ENCODE measurements around the gene TSPAN13.
"Not testable (repeated sequence)": the region's sequence is repeated elsewhere in the genome, so short reads cannot be mapped to it uniquely, and the experiment has no call there.

TSPAN13 gene

GRCh38 chr7:16764942-16765341 is 11.4 kb downstream of the TSPAN13 start:
- DNase-seq (ENCODE audit: insufficient read length, low spot score) (no peak), FAIRE-seq (no peak)
- TF ChIP-seq PAX5 (IDR thresholded peaks at IDR 0.05; ENCODE audit: insufficient read depth, low read length, severe bottlenecking) (no peak), POLR2A (IDR thresholded peaks at IDR 0.05; ENCODE audit: low read depth, low read length) (no peak), SPI1 (IDR thresholded peaks at IDR 0.05; ENCODE audit: low read depth, low read length) (no peak), POLR2AphosphoS5 (IDR thresholded peaks at IDR 0.05; ENCODE audit: low read depth, low read length) (no peak), TAF1 (IDR thresholded peaks at IDR 0.05; ENCODE audit: low read depth, low read length) (no peak), POU2F2 (IDR thresholded peaks at IDR 0.05; ENCODE audit: low read depth, low read length) (no peak)

- TF ChIP-seq POLR2A (IDR thresholded peaks at IDR 0.05; ENCODE audit: low read depth, low read length) (no peak), POU2F2 (IDR thresholded peaks at IDR 0.05; ENCODE audit: low read depth, low read length) (no peak), PAX5 (IDR thresholded peaks at IDR 0.05; ENCODE audit: insufficient read depth, low read length, severe bottlenecking) (no peak), SPI1 (IDR thresholded peaks at IDR 0.05; ENCODE audit: low read depth, low read length) (no peak), TAF1 (IDR thresholded peaks at IDR 0.05; ENCODE audit: low read depth, low read length) (no peak), POLR2AphosphoS5 (IDR thresholded peaks at IDR 0.05; ENCODE audit: low read depth, low read length) (no peak)
- no peak for DNase-seq (ENCODE audit: insufficient read length, low spot score)
- no peak for FAIRE-seq
Observed at GRCh38 chr7:16765436-16765859, 11.9 kb downstream of the TSPAN13 start.

- not testable (repeated sequence) for FAIRE-seq; DNase-seq (ENCODE audit: insufficient read length, low spot score)
Observed at GRCh38 chr7:16769994-16770393, 16.4 kb downstream of the TSPAN13 start.

- TF ChIP-seq POLR2A (IDR thresholded peaks at IDR 0.05; ENCODE audit: low read depth, low read length) (no peak), POU2F2 (IDR thresholded peaks at IDR 0.05; ENCODE audit: low read depth, low read length) (no peak), PAX5 (IDR thresholded peaks at IDR 0.05; ENCODE audit: insufficient read depth, low read length, severe bottlenecking) (no peak), SPI1 (IDR thresholded peaks at IDR 0.05; ENCODE audit: low read depth, low read length) (no peak), TAF1 (IDR thresholded peaks at IDR 0.05; ENCODE audit: low read depth, low read length) (no peak), POLR2AphosphoS5 (IDR thresholded peaks at IDR 0.05; ENCODE audit: low read depth, low read length) (no peak)
- DNase-seq (ENCODE audit: insufficient read length, low spot score) (no peak), FAIRE-seq (no peak)
Observed at GRCh38 chr7:16770657-16771329, 17.2 kb downstream of the TSPAN13 start.

GRCh38 chr7:16773326-16773725 is 19.8 kb downstream of the TSPAN13 start:
- FAIRE-seq, result no peak
- no peak for DNase-seq (ENCODE audit: insufficient read length, low spot score)
- TF ChIP-seq TAF1 (IDR thresholded peaks at IDR 0.05; ENCODE audit: low read depth, low read length) (no peak), POU2F2 (IDR thresholded peaks at IDR 0.05; ENCODE audit: low read depth, low read length) (no peak)

GRCh38 chr7:16773884-16774283 is 20.3 kb downstream of the TSPAN13 start:
- no peak for TF ChIP-seq SPI1 (IDR thresholded peaks at IDR 0.05; ENCODE audit: low read depth, low read length)
- no peak for TF ChIP-seq POU2F2 (IDR thresholded peaks at IDR 0.05; ENCODE audit: low read depth, low read length)
- no peak for DNase-seq (ENCODE audit: insufficient read length, low spot score)
- FAIRE-seq, result no peak

- TF ChIP-seq POU2F2 (IDR thresholded peaks at IDR 0.05; ENCODE audit: low read depth, low read length) (no peak), POLR2AphosphoS5 (IDR thresholded peaks at IDR 0.05; ENCODE audit: low read depth, low read length) (no peak), PAX5 (IDR thresholded peaks at IDR 0.05; ENCODE audit: insufficient read depth, low read length, severe bottlenecking) (no peak), POLR2A (IDR thresholded peaks at IDR 0.05; ENCODE audit: low read depth, low read length) (no peak), TAF1 (IDR thresholded peaks at IDR 0.05; ENCODE audit: low read depth, low read length) (no peak), SPI1 (IDR thresholded peaks at IDR 0.05; ENCODE audit: low read depth, low read length) (no peak)
- FAIRE-seq, result no peak
- DNase-seq (ENCODE audit: insufficient read length, low spot score), result no peak
Observed at GRCh38 chr7:16774294-16774693, 20.7 kb downstream of the TSPAN13 start.

- no peak for FAIRE-seq
- no peak for DNase-seq (ENCODE audit: insufficient read length, low spot score)
- TF ChIP-seq SPI1 (IDR thresholded peaks at IDR 0.05; ENCODE audit: low read depth, low read length), result no peak
- TF ChIP-seq POLR2A (IDR thresholded peaks at IDR 0.05; ENCODE audit: low read depth, low read length), result no peak
Observed at GRCh38 chr7:16774986-16775385, 21.4 kb downstream of the TSPAN13 start.

- DNase-seq (ENCODE audit: insufficient read length, low spot score) (no peak), FAIRE-seq (no peak)
- TF ChIP-seq TAF1 (IDR thresholded peaks at IDR 0.05; ENCODE audit: low read depth, low read length) (no peak), POLR2AphosphoS5 (IDR thresholded peaks at IDR 0.05; ENCODE audit: low read depth, low read length) (no peak), PAX5 (IDR thresholded peaks at IDR 0.05; ENCODE audit: insufficient read depth, low read length, severe bottlenecking) (no peak), POU2F2 (IDR thresholded peaks at IDR 0.05; ENCODE audit: low read depth, low read length) (no peak), SPI1 (IDR thresholded peaks at IDR 0.05; ENCODE audit: low read depth, low read length) (no peak), POLR2A (IDR thresholded peaks at IDR 0.05; ENCODE audit: low read depth, low read length) (no peak)
Observed at GRCh38 chr7:16776053-16776452, 22.5 kb downstream of the TSPAN13 start.

- TF ChIP-seq PAX5 (IDR thresholded peaks at IDR 0.05; ENCODE audit: insufficient read depth, low read length, severe bottlenecking) (no peak), POLR2A (IDR thresholded peaks at IDR 0.05; ENCODE audit: low read depth, low read length) (no peak), POU2F2 (IDR thresholded peaks at IDR 0.05; ENCODE audit: low read depth, low read length) (no peak), TAF1 (IDR thresholded peaks at IDR 0.05; ENCODE audit: low read depth, low read length) (no peak), SPI1 (IDR thresholded peaks at IDR 0.05; ENCODE audit: low read depth, low read length) (no peak), POLR2AphosphoS5 (IDR thresholded peaks at IDR 0.05; ENCODE audit: low read depth, low read length) (no peak)
- FAIRE-seq (no peak), DNase-seq (ENCODE audit: insufficient read length, low spot score) (no peak)
Observed at GRCh38 chr7:16778476-16778875, 24.9 kb downstream of the TSPAN13 start.

- DNase-seq (ENCODE audit: insufficient read length, low spot score) (no peak), FAIRE-seq (no peak)
- TF ChIP-seq SPI1 (IDR thresholded peaks at IDR 0.05; ENCODE audit: low read depth, low read length) (no peak), POLR2A (IDR thresholded peaks at IDR 0.05; ENCODE audit: low read depth, low read length) (no peak), POLR2AphosphoS5 (IDR thresholded peaks at IDR 0.05; ENCODE audit: low read depth, low read length) (no peak), TAF1 (IDR thresholded peaks at IDR 0.05; ENCODE audit: low read depth, low read length) (no peak), POU2F2 (IDR thresholded peaks at IDR 0.05; ENCODE audit: low read depth, low read length) (no peak)
Observed at GRCh38 chr7:16779051-16779450, 25.5 kb downstream of the TSPAN13 start.
